HepG2 (cell line): ENCODE results near the gene GDAP1L1. TPM values are rescaled to one million over a fixed set of nuclear protein-coding genes. Genes with fewer than 3 reads are reported as not detected.

Source experiments
- ARID2 ChIP-seq: sonication (generic); formaldehyde crosslinking; IDR thresholded peaks from 2 replicates; pipeline ENCODE4 v1.8.1; 2022; ENCODE audit warnings: mild to moderate bottlenecking, missing genetic modification reagents, borderline replicate concordance
- HNF1A ChIP-seq, 2 experiments: sonication (generic) in 1 of 2; formaldehyde crosslinking in 1 of 2; IDR thresholded peaks; 2 replicates each; pipeline versions ENCODE4 v1.4.0 to v1.6.1; 2016 to 2020; ENCODE audit warnings: borderline replicate concordance in 1 of 2, low read depth in 1 of 2, mild to moderate bottlenecking in 1 of 2, missing genetic modification reagents in 1 of 2
- JARID2 ChIP-seq: sonication (generic); formaldehyde crosslinking; IDR thresholded peaks from 2 replicates; pipeline ENCODE4 v1.8.1; 2023; ENCODE audit warnings: missing genetic modification reagents, inconsistent platforms; ENCODE audit not compliant: insufficient replicate concordance
- MED1 ChIP-seq: sonication (generic); formaldehyde crosslinking; IDR thresholded peaks from 2 replicates; pipeline ENCODE4 v1.4.0; 2020; ENCODE audit warnings: missing genetic modification reagents
- MLX ChIP-seq: IDR thresholded peaks from 2 replicates; pipeline ENCODE4 v1.6.1; 2016
- POLR2G ChIP-seq: fragments of 200-400 bp; formaldehyde crosslinking; IDR thresholded peaks from 2 replicates; pipeline ENCODE4 v1.6.1; 2018; ENCODE audit warnings: mild to moderate bottlenecking, low read depth, low read length, moderate library complexity
- PRMT3 ChIP-seq: sonication (generic); formaldehyde crosslinking; IDR thresholded peaks from 2 replicates; pipeline ENCODE4 v1.8.1; 2022; ENCODE audit warnings: low read depth, mild to moderate bottlenecking, moderate library complexity, missing genetic modification reagents, borderline replicate concordance
- RAD51 ChIP-seq: fragments of 450-650 bp; IDR thresholded peaks from 2 replicates; pipeline ENCODE4 v1.6.1; 2016; ENCODE audit warnings: borderline replicate concordance
- SALL1 ChIP-seq: sonication (generic); formaldehyde crosslinking; IDR thresholded peaks from 2 replicates; pipeline ENCODE4 v1.8.0; 2022; ENCODE audit warnings: mild to moderate bottlenecking, missing genetic modification reagents
- TERF1 ChIP-seq: sonication (generic); formaldehyde crosslinking; IDR thresholded peaks from 2 replicates; pipeline ENCODE4 v1.8.0; 2022; ENCODE audit warnings: mild to moderate bottlenecking, missing genetic modification reagents, moderate library complexity
- U2AF2 ChIP-seq: fragments of 200-400 bp; formaldehyde crosslinking; IDR thresholded peaks from 2 replicates; pipeline ENCODE4 v1.6.1; 2017; ENCODE audit warnings: low read depth, mild to moderate bottlenecking, low read length
- ZBTB20 ChIP-seq: sonication (generic); formaldehyde crosslinking; IDR thresholded peaks from 2 replicates; pipeline ENCODE4 v1.8.1; 2023; ENCODE audit warnings: missing genetic modification reagents, low read depth, mild to moderate bottlenecking, borderline replicate concordance
- ZBTB46 ChIP-seq: sonication (generic); formaldehyde crosslinking; IDR thresholded peaks from 2 replicates; pipeline ENCODE4 v1.4.0; 2020; ENCODE audit warnings: mild to moderate bottlenecking, missing genetic modification reagents, borderline replicate concordance
- ZNF18 ChIP-seq: sonication (generic); formaldehyde crosslinking; IDR thresholded peaks from 2 replicates; pipeline ENCODE4 v1.8.0; 2022; ENCODE audit warnings: mild to moderate bottlenecking, missing genetic modification reagents; ENCODE audit not compliant: insufficient replicate concordance
- ZNF329 ChIP-seq: sonication (generic); formaldehyde crosslinking; IDR thresholded peaks from 2 replicates; pipeline ENCODE4 v1.9.0; 2021; ENCODE audit warnings: low read depth, mild to moderate bottlenecking, missing genetic modification reagents
- ZNF367 ChIP-seq: sonication (generic); formaldehyde crosslinking; IDR thresholded peaks from 2 replicates; pipeline ENCODE4 v1.4.0; 2020; ENCODE audit warnings: missing genetic modification reagents, borderline replicate concordance
- ZSCAN30 ChIP-seq: sonication (generic); formaldehyde crosslinking; IDR thresholded peaks from 2 replicates; pipeline ENCODE4 v1.5.0; 2020; ENCODE audit warnings: mild to moderate bottlenecking, missing genetic modification reagents
- polyA plus RNA-seq, 8 experiments: library from polyadenylated mRNA; depleted of rRNA in 3 of 8; stranded (reverse) in 7 of 8; unstranded in 1 of 8; fragments of >200 nt; fragmentation: Illumina TruSeq in 4 of 8; extraction: Trizol in 4 of 8; gene quantifications; 2 replicates each; pipeline versions ENCODE4 v1.2.1 to v1.2.3, GENCODE V29; 2011 to 2016; ENCODE audit warnings: low read depth in 4 of 8, missing spikeins in 1 of 8, mixed read lengths in 1 of 8; ENCODE audit not compliant: insufficient read depth in 1 of 8
- total RNA-seq, 5 experiments: library from RNA; depleted of rRNA; stranded (reverse); fragments of >200 nt; fragmentation: Illumina TruSeq; extraction: Trizol; gene quantifications; 2 replicates each; pipeline ENCODE4 v1.2.3, GENCODE V29; 2016; ENCODE audit warnings: low read depth in 1 of 5

GDAP1L1 gene
- total and polyA plus RNA-seq, 2 of the 13 experiments (the other 11 are each of a cell fraction or from before 2014, with no cell fraction given): 0.04 TPM; not detected in 1

GRCh38 chr20:44210406-44211176, 36.5 kb upstream of the GDAP1L1 start, which contains the start of gene OSER1 (continued):
- TF ChIP-seq ZNF18 (CRISPR knock-in tag) (no peak), ZNF367 (CRISPR knock-in tag) (no peak; the same call in 1 of the 2 replicates), PRMT3 (no peak), ZBTB46 (peak; percentile 25; the same call in 1 of the 2 replicates), JARID2 (no peak), HNF1A (IDR thresholded peaks at IDR 0.05; ENCODE audit: low read depth) (peak; percentile 50; the same call in 1 of the 2 replicates), HNF1A (CRISPR knock-in tag; IDR thresholded peaks at IDR 0.05; ENCODE audit: borderline replicate concordance) (peak; percentile 62; the same call in 1 of the 2 replicates), TERF1 (CRISPR knock-in tag) (peak; percentile 85; the same call in 1 of the 2 replicates), ZSCAN30 (CRISPR knock-in tag) (peak; percentile 83; the same call in 1 of the 2 replicates), SALL1 (peak; percentile 95), MED1 (CRISPR knock-in tag) (peak; percentile 82), MLX (peak; percentile 81), U2AF2 (0 out of 2 replicates have a peak, but pooled peaks have one; percentile 51), POLR2G (peak; percentile 98), ZBTB20 (CRISPR knock-in tag) (peak; percentile 83; the same call in 1 of the 2 replicates), RAD51 (peak; percentile 75), ZNF329 (CRISPR knock-in tag) (no peak), ARID2 (CRISPR knock-in tag) (0 out of 2 replicates have a peak, but pooled peaks have one; percentile 89)
